Suprapubic skin (tissue), 4 donors: ENCODE data around the gene TRPM2. TPM values are rescaled to one million over a fixed set of nuclear protein-coding genes. Genes with fewer than 3 reads are reported as not detected.
A peak's percentile ranks its signal among the peaks of the same experiment; 100 is the strongest.

Experiments used
- DNase-seq, 2 donors: peaks; one replicate each; pipeline ENCODE4 v3.0.0-alpha.2; 2019; ENCODE audit warnings: low spot score in 2 of 2
- H3K27ac ChIP-seq: fragments of 200-600 bp; sonication (generic); one replicate; pipeline ENCODE4 v1.5.1; 2019
- H3K27me3 ChIP-seq: fragments of 200-600 bp; sonication (generic); one replicate; pipeline ENCODE4 v1.5.1; 2019
- H3K36me3 ChIP-seq: fragments of 200-600 bp; sonication (generic); one replicate; pipeline ENCODE4 v1.5.1; 2019
- H3K4me1 ChIP-seq: fragments of 200-600 bp; sonication (generic); one replicate; pipeline ENCODE4 v1.5.1; 2019
- H3K4me3 ChIP-seq: fragments of 200-600 bp; sonication (generic); one replicate; pipeline ENCODE4 v1.5.1; 2019; ENCODE audit warnings: mild to moderate bottlenecking
- H3K9me3 ChIP-seq: fragments of 200-600 bp; sonication (generic); one replicate; pipeline ENCODE4 v1.5.1; 2019
- EP300 ChIP-seq: sonication (generic); formaldehyde crosslinking; IDR thresholded peaks from one replicate; pipeline ENCODE4 v1.6.1; 2017; ENCODE audit warnings: antibody characterized with exemption
- POLR2A ChIP-seq, 2 donors: fragments of 450-650 bp; IDR thresholded peaks; one replicate each; pipeline ENCODE4 v1.6.1; 2017; ENCODE audit warnings: antibody characterized with exemption in 2 of 2, mild to moderate bottlenecking in 2 of 2, moderate library complexity in 2 of 2
- POLR2AphosphoS5 ChIP-seq, 3 donors: sonication (generic); formaldehyde crosslinking; IDR thresholded peaks; one replicate each; pipeline ENCODE4 v1.6.1; 2017; ENCODE audit warnings: antibody characterized with exemption in 3 of 3
- WGBS: methylation state at CpG from one replicate; pipeline ENCODE4 v1.1.5; 2018; 5-methylcytosine and 5-hydroxymethylcytosine counted together
- total RNA-seq, 4 donors: library from RNA; depleted of rRNA; stranded (reverse); fragments of >200 nt; gene quantifications; one replicate each; pipeline ENCODE4 v1.1.0, GENCODE V29; 2016
- TF ChIP-seq, protein P1 (sequence below), 2 donors: fragments of 200-600 bp in 1 of 2; fragments of 450-650 bp in 1 of 2; sonication (generic) in 1 of 2; IDR thresholded peaks; one replicate each; pipeline ENCODE4 v1.5.1; 2016 to 2019; ENCODE audit warnings: antibody characterized with exemption in 2 of 2, mild to moderate bottlenecking in 1 of 2, moderate library complexity in 1 of 2

TRPM2 gene
- total RNA-seq, 4 donors from 2014 or later: 2.5 to 4.2 (median 3.2) TPM

DNA sequence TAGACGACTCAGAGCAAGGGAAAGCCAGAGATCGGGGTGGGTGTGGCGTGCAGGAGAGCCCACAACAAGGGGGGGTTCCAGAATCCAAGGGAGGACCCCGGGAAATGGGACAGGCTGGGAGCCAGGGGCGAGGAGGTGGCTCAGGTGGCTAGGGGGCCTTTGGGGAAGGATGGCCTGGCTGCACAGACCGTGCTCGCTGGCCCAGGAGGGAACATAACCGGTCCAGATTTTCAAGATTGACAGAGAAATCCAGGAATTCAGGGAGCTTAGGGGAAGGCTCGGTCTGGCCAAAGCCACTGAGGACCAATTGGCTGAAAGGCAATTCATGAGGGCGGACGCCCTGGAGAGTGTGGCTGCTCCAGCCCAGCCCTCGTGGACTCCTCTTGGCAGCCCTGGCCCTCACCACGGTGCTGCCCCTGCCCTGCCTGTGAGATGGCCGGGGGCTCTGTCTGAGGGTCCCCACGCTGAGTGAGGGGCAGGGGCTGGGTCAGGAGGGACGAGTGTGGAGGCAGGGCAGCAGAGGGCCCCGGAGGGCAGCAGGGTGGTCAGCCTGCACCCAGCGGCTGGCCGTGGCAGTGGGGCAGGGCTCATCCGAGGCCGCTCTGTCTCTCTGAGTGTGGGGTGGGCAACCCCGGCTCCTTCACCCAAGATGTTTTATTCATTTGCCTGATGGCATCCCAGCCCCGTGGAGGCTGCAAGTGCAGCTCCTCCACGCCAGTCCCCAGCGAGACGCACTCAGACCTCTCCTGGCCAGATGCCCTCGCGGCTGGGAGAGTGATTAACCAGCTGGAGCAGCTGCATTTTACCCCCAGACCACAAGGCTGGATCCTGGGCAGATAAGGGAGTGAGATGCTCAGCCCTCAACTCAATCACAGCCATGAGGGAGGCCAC is 96.3 kb downstream of the TRPM2 start:
- no peaks in the 10 kb centered on the region for H3K9me3 ChIP-seq
- peak; percentile 35 to 46 for DNase-seq
- no peak overlapping the region for H3K27ac ChIP-seq
- H3K4me3 ChIP-seq: no peak overlapping the region
- peaks cover 33% of the 10 kb centered on the region for H3K27me3 ChIP-seq
- TF ChIP-seq, protein P1, sequence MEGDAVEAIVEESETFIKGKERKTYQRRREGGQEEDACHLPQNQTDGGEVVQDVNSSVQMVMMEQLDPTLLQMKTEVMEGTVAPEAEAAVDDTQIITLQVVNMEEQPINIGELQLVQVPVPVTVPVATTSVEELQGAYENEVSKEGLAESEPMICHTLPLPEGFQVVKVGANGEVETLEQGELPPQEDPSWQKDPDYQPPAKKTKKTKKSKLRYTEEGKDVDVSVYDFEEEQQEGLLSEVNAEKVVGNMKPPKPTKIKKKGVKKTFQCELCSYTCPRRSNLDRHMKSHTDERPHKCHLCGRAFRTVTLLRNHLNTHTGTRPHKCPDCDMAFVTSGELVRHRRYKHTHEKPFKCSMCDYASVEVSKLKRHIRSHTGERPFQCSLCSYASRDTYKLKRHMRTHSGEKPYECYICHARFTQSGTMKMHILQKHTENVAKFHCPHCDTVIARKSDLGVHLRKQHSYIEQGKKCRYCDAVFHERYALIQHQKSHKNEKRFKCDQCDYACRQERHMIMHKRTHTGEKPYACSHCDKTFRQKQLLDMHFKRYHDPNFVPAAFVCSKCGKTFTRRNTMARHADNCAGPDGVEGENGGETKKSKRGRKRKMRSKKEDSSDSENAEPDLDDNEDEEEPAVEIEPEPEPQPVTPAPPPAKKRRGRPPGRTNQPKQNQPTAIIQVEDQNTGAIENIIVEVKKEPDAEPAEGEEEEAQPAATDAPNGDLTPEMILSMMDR (IDR thresholded peaks at IDR 0.05): no peak
- no peak for TF ChIP-seq EP300
- no peak for TF ChIP-seq POLR2A (IDR thresholded peaks at IDR 0.05)
- no peak for TF ChIP-seq POLR2AphosphoS5 (IDR thresholded peaks at IDR 0.05)
- H3K4me1 ChIP-seq: no peaks in the 10 kb centered on the region
- WGBS: 53% methylated on average over 22 of the region's 28 CpGs
- no peaks in the 10 kb centered on the region for H3K36me3 ChIP-seq

DNA sequence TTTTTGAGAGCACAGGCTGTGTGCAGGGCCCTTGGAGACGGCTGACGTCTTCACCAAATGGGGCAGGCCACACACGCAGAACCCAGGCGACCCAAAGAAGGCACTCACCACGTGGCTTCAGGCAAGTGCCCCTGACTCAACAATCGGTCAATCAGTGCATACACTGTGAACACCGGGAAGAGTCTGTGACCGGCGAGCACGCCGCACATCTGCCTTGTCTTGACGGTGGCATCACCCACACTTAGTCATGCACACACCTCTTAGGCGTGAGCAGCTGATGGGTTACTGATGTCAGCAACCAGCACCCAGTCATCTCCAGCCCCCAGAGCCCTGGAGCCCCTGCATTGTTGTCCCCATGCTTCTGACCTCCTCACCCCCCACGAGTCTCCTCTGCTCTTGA is 97.0 kb downstream of the TRPM2 start:
- Histone ChIP-seq H3K4me3 (no peak overlapping the region), H3K27me3 (peaks cover 30% of the 10 kb centered on the region), H3K27ac (no peak overlapping the region), H3K36me3 (no peaks in the 10 kb centered on the region), H3K4me1 (no peaks in the 10 kb centered on the region), H3K9me3 (no peaks in the 10 kb centered on the region)
- 83% methylated on average over 8 of the region's 14 CpGs for WGBS
- peak; percentile 44 to 47 for DNase-seq
- no peak for TF ChIP-seq EP300
- no peak for TF ChIP-seq POLR2A (IDR thresholded peaks at IDR 0.05)
- TF ChIP-seq POLR2AphosphoS5 (IDR thresholded peaks at IDR 0.05): no peak
- TF ChIP-seq, protein P1 (IDR thresholded peaks at IDR 0.05): no peak

DNA sequence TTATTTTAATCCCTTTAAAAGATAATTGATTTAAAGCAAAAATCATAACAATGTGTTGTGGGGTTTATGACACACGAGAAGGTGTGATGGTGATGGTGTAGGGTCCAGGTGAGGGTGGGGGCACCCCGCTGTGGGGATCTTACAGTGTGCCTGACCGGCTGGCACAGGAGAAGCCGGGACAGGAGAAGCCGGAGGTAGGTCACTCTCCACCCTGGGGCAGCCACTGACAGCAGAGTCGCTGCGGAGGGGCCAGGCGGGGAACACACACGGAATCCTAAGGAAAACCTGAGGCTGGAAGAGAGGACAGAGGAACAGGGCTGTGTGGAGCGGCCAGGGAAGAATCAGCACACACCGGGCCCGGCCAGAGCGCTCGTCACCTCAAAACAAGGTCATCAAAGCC is 97.6 kb downstream of the TRPM2 start:
- 83% methylated on average over 14 of the region's 14 CpGs for WGBS
- Histone ChIP-seq H3K36me3 (no peaks in the 10 kb centered on the region), H3K27me3 (peaks cover 28% of the 10 kb centered on the region), H3K27ac (no peak overlapping the region), H3K9me3 (no peaks in the 10 kb centered on the region), H3K4me3 (no peak overlapping the region), H3K4me1 (peaks cover 2% of the 10 kb centered on the region)
- peak; percentile 43 to 76 for DNase-seq
- TF ChIP-seq POLR2A (IDR thresholded peaks at IDR 0.05) (no peak), EP300 (no peak), POLR2AphosphoS5 (IDR thresholded peaks at IDR 0.05) (no peak)
- TF ChIP-seq, protein P1 (IDR thresholded peaks at IDR 0.05): no peak

DNA sequence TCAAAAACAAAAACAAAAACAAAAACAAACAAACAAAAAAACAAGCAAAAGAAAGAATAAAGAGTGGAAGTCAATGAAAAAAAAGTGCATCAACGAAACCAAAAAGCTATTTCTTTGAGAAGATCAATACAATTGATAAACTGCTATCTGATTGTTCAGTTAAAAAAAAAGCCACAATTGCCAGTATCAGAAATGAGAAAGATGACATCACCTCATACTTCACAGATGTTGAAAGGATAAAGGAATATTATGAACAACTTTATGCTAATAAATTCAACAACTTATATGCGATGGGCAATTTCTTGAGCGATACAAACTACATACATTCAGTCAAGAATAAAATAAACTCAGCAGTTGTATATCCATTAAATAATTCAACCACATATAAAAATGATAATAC is 99.7 kb downstream of the TRPM2 start:
- WGBS: 94% methylated on average over 3 of the region's 3 CpGs
- Histone ChIP-seq H3K27me3 (peaks cover 19% of the 10 kb centered on the region), H3K36me3 (no peaks in the 10 kb centered on the region), H3K9me3 (no peaks in the 10 kb centered on the region), H3K4me1 (peaks cover 9% of the 10 kb centered on the region), H3K4me3 (no peak overlapping the region), H3K27ac (no peak overlapping the region)
- no peak for TF ChIP-seq EP300
- TF ChIP-seq POLR2AphosphoS5 (IDR thresholded peaks at IDR 0.05): no peak
- TF ChIP-seq, protein P1 (IDR thresholded peaks at IDR 0.05): no peak
- no peak for TF ChIP-seq POLR2A (IDR thresholded peaks at IDR 0.05)
- DNase-seq: no peak

DNA sequence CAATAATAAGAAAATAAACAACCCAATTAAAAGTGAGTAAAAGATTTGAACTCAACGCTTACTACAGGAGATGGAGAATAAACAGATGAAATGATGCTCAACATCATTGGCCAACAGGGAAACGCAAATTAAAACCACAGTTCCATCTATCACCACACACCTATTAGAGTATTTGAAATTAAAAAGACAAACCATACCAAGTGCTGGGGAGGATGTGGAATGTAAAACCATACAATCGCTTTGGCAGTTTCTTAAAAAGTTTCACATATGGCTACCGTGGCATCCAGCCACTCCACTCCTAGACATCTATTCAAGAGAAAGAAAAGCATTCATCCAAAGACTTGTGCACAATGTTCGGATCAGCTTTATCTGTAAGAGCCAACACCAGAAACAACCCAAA is 100.6 kb downstream of the TRPM2 start:
- no peak for DNase-seq
- Histone ChIP-seq H3K9me3 (no peaks in the 10 kb centered on the region), H3K4me3 (no peak overlapping the region), H3K27me3 (peaks cover 14% of the 10 kb centered on the region), H3K36me3 (no peaks in the 10 kb centered on the region), H3K4me1 (peaks cover 9% of the 10 kb centered on the region), H3K27ac (no peak overlapping the region)
- WGBS: 89% methylated on average over 5 of the region's 5 CpGs
- TF ChIP-seq POLR2A (IDR thresholded peaks at IDR 0.05): no peak
